Amygdala (tissue), 56 donors: ENCODE measurements around the gene TFDP2.
A peak's percentile ranks its signal among the peaks of the same experiment; 100 is the strongest.
"Not testable (repeated sequence)": the region's sequence is repeated elsewhere in the genome, so short reads cannot be mapped to it uniquely, and the experiment has no call there.

Experiments
- DNase-seq, 56 donors: peaks; one replicate each; lab custom pipeline; 2025; lab: John Stamatoyannopoulos, UW

Gene TFDP2

DNA sequence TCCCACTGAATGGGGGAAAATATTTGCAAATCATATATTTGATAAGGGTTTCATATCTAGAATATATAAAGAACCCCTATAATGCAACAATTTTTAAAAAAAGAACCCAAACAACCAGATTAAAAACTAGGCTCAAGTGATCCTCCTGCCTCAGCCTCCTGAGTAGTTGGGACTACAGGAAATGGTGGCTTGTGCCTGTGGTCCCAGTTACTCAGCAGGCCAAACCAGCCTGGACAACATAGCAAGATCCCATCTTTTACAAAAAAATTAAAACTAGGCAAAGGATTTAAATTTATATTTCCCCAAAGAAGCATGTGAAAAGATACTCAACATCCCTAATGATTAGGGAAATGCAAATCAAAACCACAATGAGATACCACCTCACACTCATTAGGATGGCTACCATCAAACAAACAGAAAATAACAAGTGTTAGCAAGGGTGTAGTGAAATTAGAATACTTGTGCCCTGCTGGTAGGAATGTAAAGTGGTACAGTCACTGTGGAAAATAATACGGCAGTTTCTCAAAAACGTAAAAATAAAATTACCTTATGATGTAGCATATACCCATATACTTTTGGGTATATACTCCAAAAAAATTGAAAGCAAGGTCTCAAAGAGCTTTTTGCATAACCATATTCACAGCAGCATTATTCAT lies 19.7 kb downstream of the TFDP2 start:
- DNase-seq: no peak

DNA sequence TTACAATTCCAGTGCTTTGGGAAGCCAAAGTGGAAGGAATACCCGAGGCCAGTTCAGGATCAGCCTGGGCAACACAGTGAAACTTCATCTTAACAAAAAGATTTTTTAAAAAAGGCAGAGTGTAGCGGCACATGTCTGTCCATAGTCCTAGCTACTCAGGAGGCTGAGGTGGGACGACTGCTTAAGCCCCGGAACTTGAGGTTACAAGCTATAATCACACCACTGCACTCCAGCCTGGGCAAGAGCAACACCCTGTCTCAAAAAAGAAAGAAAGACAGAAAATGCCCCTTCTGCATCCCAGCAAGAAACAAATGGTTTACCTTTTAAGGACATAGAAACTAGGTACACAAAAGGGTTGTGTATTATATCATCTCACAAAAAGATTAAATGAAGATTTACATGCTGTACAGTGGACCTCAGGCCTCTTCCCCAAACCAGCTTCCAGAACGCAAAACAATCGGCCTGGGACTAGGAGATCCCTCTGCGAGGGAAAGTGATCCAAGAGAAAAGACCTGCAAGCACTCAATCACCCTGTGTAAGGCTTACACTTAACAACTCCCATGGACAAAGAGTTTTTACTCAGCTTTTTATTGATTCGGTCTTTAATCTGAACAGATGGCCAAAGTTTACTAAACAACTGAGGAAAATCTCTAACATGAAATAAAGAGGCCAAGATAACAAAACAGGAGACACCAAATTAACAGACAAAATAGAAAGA lies 21.2 kb downstream of the TFDP2 start:
- DNase-seq: no peak

DNA sequence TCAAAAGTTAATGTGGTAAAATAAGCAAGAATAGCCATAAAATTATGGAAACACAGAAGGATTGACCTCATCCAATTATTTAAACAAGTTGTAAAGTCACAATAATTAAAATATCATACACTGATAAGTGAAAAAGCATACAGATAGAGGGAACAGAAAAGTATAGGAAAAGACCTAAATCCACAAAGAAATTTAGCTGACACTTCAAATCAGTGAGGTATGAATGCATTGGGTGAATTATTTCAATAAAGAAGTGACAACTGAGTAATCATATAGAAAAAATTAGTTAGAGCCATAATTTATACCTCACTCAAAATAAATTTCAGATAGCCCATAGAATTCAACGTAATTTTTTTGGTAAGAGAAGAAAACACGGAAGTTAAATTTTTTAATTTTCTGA lies 25.1 kb downstream of the TFDP2 start:
- no peak for DNase-seq

DNA sequence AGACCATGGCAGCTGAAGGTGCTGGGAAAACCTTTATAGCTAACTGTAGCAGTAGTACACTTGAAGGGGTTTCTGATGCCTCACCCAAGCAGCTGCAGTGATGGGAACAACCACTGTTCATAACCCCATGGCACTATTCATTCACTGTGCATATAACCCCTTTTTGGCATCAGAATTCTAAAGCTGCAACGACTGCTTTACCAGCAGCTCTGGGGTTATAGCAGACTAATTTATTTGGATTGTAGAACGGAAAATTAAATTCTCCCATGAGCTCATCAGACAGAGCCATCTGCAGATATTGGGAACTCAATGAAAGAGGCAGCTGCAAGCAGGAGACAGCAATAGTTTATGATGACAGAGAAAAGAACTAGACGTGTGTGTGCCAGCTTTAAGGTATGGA lies 28.6 kb downstream of the TFDP2 start:
- peak in 1 of 56 donors; percentile 5 for DNase-seq

DNA sequence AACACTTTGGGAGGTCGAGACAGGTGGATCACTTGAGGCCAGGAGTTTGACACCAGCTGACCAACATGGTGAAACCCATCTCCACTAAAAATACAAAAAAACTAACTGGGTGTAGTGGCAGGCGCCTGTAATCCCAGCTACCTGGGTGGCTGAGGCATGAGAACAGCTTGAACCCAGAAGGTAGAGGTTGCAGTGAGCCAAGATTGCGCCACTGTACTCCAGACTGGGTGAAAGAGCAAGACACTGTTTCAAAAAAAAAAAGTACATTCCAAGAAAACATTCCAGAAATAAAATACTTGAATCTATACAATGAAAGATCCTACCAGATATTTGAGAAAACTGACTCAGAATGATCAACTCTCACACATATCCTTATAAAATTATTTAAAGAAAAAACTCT lies 30.4 kb downstream of the TFDP2 start:
- no peak for DNase-seq

DNA sequence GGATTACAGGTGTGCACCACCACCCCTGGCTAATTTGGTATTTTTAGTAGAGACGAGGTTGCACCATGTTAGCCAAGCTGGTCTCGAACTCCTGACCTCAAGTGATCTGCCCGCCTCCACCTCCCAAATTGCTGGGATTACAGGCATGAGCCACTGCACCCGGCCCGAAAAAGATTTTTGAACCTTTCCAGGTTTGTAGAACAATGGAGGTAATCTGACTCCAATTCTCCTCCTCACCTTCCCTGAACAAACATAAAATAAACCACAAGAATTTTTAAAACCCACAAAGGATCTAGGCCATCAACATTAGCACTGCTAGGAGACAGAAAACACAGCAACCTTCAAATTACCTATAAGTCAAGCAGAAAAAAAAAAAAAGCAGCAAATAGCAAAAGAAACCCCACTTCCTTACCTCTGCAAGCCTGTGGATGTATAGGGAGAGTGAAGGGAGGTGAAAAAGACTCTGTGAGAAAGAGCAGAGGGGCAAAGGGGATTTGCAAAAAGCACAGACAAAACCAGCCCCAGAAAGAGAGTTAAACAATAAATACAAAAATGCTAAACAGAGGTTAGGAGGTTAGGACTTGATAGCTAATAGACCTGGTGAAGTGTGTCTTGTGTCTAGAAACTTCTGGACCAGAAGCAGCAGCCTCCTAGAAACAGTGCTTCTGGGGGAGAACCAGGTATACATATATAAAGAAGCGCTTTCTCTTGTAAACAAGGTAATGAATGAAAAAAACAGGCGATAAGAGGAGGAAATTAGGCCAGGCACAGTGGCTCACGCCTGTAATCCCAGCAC lies 32.1 kb downstream of the TFDP2 start:
- DNase-seq: no peak

DNA sequence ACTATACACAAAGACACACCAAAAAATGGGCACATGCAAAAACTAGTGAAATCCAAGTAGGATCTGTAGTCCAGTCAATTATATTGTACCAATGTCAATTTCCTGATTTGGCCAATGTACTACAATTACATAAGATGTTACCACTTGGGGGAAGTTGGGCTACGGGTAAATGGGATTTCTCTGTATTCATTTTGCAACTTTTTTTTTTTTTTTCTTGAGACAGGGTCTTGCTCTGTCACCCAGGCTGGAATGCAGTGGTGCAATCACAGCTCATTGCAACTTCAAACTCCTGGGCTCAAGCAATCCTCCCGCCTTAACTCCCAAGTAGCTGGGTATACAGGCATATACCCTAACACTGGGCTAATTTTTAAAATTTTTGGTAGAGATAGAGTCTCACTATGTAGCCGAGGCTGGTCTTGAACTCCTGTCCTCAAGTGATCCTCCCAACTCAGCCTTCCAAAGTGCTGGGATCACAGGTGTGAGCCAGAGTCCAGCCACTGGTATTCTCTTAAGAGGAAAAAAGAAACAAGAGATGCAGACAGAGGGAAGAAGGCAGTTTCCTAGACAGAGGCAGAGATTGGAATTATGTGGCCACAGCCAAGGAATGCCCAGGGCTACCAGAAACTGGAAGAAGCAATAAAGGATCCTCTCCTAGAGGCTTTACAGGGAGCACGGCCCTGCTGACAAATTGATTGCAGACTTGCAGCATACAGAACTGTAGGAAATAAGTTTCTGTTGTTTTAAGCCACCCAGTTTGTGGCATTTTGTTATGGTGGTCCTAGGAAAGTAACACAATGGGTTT lies 33.3 kb downstream of the TFDP2 start:
- DNase-seq: no peak

DNA sequence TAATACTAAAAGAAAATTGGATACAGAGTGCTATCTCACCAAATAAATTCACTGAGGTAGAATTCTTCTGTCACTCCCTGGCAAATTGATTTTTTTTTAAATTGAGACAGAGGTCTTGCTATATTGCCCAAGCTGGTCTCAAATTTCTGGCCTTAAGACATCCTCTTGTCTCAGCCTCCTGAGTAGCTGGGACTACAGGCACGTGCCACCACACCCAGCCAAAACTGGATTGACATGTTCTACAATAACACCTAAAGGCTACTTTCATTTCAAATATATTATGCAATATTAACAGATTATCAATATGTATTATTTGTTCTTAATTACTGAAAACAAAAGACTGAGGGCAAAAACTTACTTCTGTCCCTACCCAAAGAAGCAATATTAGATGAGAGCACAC lies 36.7 kb downstream of the TFDP2 start:
- DNase-seq: no peak

DNA sequence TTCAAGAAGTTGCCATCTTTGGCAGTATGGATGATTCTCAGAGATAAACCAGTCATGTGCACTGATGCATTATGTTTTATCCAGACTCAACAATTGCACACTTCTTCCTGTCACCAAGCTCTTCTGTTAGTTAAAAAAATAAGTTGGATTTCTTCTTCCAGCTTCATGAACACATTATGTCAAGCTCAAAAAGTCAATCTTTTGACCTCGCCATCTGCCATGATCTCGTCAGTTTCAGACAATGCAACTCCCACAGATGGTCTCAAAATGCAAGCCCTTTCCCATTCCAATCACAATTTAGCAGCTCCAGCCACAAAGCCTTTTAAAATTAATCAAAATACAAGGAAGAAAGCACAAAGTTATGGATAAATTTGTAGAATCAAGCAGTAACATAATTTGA lies 42.8 kb downstream of the TFDP2 start:
- DNase-seq: no peak

DNA sequence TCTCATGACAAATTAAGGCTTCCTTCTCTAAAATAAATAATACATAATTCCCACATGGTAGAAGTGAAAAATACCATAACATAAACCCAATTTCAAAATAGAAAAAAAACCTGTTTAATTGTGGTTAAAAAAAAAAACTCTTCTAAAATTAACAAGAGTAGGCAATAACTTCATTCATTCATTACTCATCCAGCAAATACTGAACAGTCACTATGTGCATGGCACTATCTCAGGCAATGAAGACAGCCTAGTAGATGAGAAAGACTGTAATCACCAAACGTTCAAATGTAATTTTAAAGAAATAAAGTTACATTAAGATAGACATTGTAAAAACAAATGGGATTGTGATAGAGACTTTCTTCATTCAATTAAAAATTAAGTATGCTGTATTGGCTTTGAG lies 43.4 kb downstream of the TFDP2 start:
- no peak for DNase-seq

DNA sequence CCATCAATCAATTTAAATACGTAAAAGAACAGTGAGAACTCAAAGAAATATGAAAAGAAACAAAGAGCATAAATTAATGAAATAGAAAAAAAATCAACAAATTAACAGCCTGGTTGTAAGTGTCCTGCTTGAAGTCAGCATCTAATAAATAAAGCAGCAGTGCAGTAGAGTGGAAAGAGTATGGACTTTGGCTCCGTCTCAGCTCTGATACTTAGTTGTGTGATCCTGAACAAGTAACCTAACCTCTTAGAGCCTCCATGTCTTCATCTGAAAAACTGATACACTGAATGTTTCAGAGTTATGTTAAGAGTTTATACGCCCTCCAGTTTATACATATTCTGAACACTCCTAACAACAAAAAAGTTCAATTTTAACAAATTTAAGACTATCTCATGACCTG lies 44.6 kb downstream of the TFDP2 start:
- DNase-seq: no peak

DNA sequence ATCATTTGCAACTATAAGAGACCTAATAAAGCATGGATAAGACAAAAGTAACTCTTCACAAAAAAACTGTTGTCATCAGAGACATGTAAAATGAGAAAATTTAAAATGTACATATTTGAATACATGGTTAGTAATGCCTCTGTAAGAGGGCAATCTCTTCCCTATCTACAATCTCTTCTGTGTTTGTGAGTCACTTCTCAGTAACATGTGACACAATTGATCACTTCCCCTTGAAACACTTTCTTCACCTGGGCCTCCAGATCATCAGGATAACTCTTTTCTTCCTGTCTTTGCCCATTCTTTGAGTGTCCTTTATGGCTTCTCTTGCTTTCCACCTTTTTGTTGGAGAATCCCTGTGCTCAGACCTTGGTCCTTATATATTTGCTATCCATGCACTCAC lies 50.4 kb downstream of the TFDP2 start:
- no peak for DNase-seq

DNA sequence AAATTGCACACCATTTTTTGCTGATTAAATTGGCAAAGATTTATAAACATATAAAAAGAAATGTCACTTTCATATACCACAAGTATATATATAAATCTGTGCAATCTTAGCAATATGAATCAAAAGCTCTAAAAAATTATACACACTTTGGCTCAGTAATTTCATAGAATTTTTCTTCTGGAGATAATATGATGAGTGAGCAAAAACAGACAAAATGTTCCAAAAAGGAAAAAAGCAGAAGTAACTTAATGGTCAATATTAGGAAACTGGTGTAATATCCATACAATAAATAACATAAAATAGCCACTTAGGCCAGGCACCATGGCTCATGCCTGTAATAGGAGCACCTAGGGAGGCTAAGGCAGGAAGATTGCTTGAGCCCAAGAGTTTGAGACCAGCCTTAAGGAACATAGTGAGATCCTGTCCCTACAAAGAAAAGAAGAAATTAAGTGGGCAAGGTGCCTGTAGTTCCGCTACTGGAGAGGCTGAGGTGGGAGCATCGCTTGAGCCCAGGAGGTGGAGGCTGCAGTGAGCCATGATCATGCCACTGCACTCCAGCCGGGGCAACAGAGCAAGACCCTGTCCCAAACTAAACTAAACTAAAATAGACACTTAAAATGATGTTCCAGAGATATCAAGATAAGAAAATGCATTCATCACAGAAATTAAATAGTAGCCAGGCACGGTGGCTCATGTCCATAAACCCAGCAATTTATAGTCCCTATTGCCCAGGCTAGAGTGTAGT lies 52.1 kb downstream of the TFDP2 start:
- DNase-seq: no peak

DNA sequence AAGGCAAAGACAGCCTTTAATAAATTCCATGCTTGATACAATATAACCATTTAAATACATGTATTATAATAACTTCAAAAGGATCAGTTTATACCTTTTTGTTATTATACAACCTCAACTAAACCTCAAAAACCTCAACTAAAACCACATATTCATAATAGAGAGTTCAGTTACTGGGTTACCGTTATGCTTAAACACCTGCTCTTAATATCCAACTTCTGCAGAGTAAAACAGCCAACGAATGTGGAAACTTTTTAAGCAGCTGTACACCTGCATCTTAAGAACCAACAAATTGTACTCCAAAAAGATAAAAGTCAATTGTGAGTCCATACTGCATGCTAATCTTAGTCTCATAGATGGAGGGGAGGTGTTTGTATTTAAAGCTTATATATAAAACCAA lies 53.5 kb downstream of the TFDP2 start:
- DNase-seq: no peak

DNA sequence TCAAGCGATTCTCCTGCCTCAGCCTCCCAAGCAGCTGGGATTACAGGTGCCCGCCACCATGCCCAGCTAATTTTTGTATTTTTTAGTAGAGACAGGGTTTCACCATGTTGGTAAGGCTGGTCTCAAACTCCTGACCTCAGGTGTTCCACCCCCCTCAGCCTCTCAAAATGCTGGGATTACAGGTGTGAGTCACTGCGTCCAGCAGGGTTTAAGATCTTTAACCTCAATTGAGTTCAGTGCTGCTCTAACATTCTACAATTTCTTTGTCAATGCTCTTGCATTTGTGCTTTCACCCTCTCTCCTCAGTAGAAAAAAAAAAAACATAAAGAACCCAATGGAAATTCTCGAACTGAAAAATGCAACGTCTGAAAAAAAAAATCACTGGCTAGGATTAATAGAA lies 60.4 kb downstream of the TFDP2 start:
- not testable (repeated sequence) for DNase-seq

DNA sequence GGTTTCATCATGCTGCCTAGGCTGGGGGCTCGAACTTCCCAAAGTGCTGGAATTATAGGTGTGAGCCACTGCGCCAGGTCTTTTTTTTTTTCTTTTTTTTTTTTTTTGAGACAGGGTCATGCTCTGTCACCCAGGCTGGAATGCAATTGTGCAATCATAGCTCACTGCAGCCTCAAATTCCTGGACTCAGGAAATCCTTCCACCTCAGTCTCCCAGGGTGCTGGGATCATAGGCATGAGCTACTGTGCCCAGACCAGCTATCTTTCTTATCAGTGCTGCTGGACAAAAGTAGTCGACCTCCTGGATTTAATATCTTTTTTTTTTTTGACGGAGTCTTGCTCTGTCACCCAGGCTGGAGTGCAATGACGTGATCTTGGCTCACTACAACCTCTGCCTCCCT lies 60.8 kb downstream of the TFDP2 start:
- DNase-seq: no peak

DNA sequence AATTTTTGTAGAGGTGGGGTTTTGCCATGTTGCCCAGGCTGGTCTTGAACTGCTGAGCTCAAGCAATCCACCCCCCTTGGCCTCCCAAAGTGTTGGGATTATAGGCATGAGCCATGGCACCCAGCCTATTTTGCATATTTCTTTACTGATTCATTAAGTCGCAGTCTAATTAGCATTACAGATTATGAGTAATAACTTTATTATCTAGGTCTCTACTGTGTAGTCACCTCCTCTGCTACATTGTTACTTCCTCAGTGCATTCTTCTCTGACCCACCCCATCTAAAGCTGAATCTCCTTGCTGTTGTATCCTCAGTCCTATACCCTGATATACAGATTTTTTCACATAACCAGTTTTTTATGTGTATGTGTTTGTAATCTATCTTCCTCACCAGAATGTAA lies 61.7 kb downstream of the TFDP2 start:
- no peak for DNase-seq

DNA sequence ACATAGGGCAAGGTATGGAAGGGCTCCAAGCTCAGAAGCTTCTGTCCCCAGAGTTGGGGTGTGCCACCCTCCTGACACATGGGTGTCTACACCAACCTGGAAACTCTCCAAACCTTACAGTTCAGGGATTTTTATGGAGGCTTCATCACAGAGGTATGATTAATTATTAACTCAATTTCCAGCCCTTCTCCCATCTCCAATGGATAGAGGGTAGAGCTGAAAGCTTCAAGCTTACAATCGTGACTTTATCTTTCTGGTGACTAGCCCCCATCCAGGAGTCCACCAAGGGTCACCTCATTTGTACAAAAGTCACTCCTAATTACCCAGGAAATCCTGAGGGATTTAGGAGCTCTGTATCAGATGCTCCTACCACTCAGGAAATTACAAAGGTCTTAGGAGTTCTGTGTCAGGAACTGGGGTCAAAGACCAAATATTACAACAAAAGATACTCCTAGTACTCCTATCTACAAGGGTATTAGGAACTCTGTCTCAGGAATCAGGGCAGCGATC lies 62.7 kb downstream of the TFDP2 start:
- no peak for DNase-seq

DNA sequence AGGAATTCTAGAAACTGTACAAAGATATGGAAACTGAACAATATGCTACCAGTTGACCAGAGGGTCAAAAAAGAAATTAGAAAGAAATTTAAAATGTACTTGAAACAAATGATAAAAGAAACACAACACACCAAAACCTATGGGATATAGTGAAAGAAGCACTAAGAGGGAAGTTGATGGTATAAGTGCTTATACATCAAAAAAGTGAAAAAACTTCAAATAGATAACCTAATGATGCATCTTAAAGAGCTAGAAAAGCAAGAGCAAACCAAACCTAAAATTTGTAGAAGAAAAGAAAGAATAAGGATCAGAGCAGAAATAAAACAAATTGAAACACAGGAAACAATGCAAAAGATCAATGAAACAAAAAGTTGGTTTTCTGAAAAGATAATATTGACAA lies 68.2 kb downstream of the TFDP2 start:
- DNase-seq: no peak
